ENCODE results near the gene ENDOD1.

ENDOD1 gene

GRCh38 chr11:95076416-95076815, 13.2 kb upstream of the ENDOD1 start:
- DNase-seq (ENCODE audit: low read depth in 3 of 3) = no peak

GRCh38 chr11:95076981-95077380, 12.7 kb upstream of the ENDOD1 start:
- no peak for DNase-seq (ENCODE audit: low read depth in 3 of 3)

- no peak for DNase-seq (ENCODE audit: low read depth in 3 of 3)
These were observed 11.1 kb upstream of the ENDOD1 start for GRCh38 chr11:95078526-95078925.

- no peak for DNase-seq (ENCODE audit: low read depth in 3 of 3)
These were observed 8.6 kb upstream of the ENDOD1 start for GRCh38 chr11:95081010-95081409.

- DNase-seq (ENCODE audit: low read depth in 3 of 3) = no peak
These were observed 8.2 kb upstream of the ENDOD1 start for GRCh38 chr11:95081412-95081811.

- DNase-seq (ENCODE audit: low read depth in 3 of 3) = no peak
These were observed 7.1 kb upstream of the ENDOD1 start for GRCh38 chr11:95082576-95083001.

GRCh38 chr11:95084509-95084908, 5.1 kb upstream of the ENDOD1 start:
- peak in 2 of 3 experiments; percentile 51 to 52 for DNase-seq (ENCODE audit: low read depth in 3 of 3)

GRCh38 chr11:95085117-95085816, 4.4 kb upstream of the ENDOD1 start:
- no peak for DNase-seq (ENCODE audit: low read depth in 3 of 3)

- DNase-seq (ENCODE audit: low read depth in 3 of 3) = no peak
These were observed 3.5 kb upstream of the ENDOD1 start for GRCh38 chr11:95086151-95086550.

GRCh38 chr11:95086836-95087570, 2.6 kb upstream of the ENDOD1 start:
- no peak for DNase-seq (ENCODE audit: low read depth in 3 of 3)

- DNase-seq (ENCODE audit: low read depth in 3 of 3) = peak in 1 of 3 experiments; percentile 34
These were observed 563 bp upstream of the ENDOD1 start for GRCh38 chr11:95088946-95089619.

GRCh38 chr11:95091663-95092180, 2.1 kb downstream of the ENDOD1 start:
- DNase-seq (ENCODE audit: low read depth in 3 of 3) = no peak

GRCh38 chr11:95092549-95093324, 3.1 kb downstream of the ENDOD1 start:
- peak in 1 of 3 experiments; percentile 36 for DNase-seq (ENCODE audit: low read depth in 3 of 3)

GRCh38 chr11:95093548-95093947, 3.9 kb downstream of the ENDOD1 start:
- no peak for DNase-seq (ENCODE audit: low read depth in 3 of 3)

- no peak for DNase-seq (ENCODE audit: low read depth in 3 of 3)
These were observed 6.4 kb downstream of the ENDOD1 start for GRCh38 chr11:95095858-95096587.

GRCh38 chr11:95097209-95097608, 7.6 kb downstream of the ENDOD1 start:
- DNase-seq (ENCODE audit: low read depth in 3 of 3) = no peak

GRCh38 chr11:95098826-95099225, 9.2 kb downstream of the ENDOD1 start:
- no peak for DNase-seq (ENCODE audit: low read depth in 3 of 3)

- DNase-seq (ENCODE audit: low read depth in 3 of 3) = no peak
These were observed 10.6 kb downstream of the ENDOD1 start for GRCh38 chr11:95100191-95100648.

GRCh38 chr11:95100856-95101507, 11.3 kb downstream of the ENDOD1 start:
- no peak for DNase-seq (ENCODE audit: low read depth in 3 of 3)

- no peak for DNase-seq (ENCODE audit: low read depth in 3 of 3)
These were observed 12.3 kb downstream of the ENDOD1 start for GRCh38 chr11:95101935-95102334.
